ENCODE data around the gene AGAP2. TPM values are rescaled to one million over a fixed set of nuclear protein-coding genes. Genes with fewer than 3 reads are reported as not detected.

Gene AGAP2
- total and polyA plus RNA-seq, 2 of the 8 experiments (the other 6 are each of a cell fraction or from before 2014, with no cell fraction given), result 1.5 TPM

GRCh38 chr12:57729321-57729844 is 9.2 kb downstream of the AGAP2 start:
- CTCF ChIA-PET (ENCODE audit: partially characterized antibody), result interaction anchor here (0.6 to 2.3 kb wide), 5 partner anchors 36 to 147 kb away, joined by 3 to 9 read pairs (median 3); partner anchors contain the start of gene OS9
- H2BK12ac ChIP-seq (ENCODE audit: low read depth, low read length), result no peak overlapping the region
- 49% methylated on average over 5 of the region's 5 CpGs; no CpG with 5 or more reads in 1 of the 2 experiments for WGBS, 2 experiments (ENCODE audit: extremely low coverage in 1 of 2, insufficient coverage in 1 of 2, insufficient read length in 1 of 2, insufficient replicate concordance in 2 of 2, low coverage in 1 of 2, low lambda C conversion rate in 2 of 2, missing lambda C conversion rate in 1 of 2)
- no peak overlapping the region for H3K4ac ChIP-seq (replicated peaks; ENCODE audit: insufficient read length, low read depth, low read length)
- H3K4me2 ChIP-seq (ENCODE audit: insufficient read depth in 1 of 2, low read depth in 2 of 2, low read length in 2 of 2), result no peak overlapping the region
- H2BK120ac ChIP-seq (replicated peaks; ENCODE audit: low read depth, low read length), result no peak overlapping the region
- peaks cover 2 to 7% of the 10 kb centered on the region in 2 experiments for H4K20me1 ChIP-seq (replicated peaks in 1 of 2; ENCODE audit: control insufficient read depth in 1 of 2, insufficient read depth in 2 of 2, low read length in 2 of 2)
- H2AFZ ChIP-seq (ENCODE audit: low read length), result no peak overlapping the region
- no peak overlapping the region for H4K91ac ChIP-seq (replicated peaks; ENCODE audit: insufficient read length, low read length)
- FAIRE-seq (no peak), DNase-seq (ENCODE audit: low read depth in 1 of 2, low spot score in 2 of 2) (no peak)
- H3K14ac ChIP-seq (ENCODE audit: insufficient read length), result no peak overlapping the region
- H2BK15ac ChIP-seq (ENCODE audit: low read length), result no peak overlapping the region
- no peaks in the 10 kb centered on the region for H3K36me3 ChIP-seq (ENCODE audit: control insufficient read depth in 2 of 4, insufficient read depth in 4 of 4, low read length in 3 of 4)
- no peaks in the 10 kb centered on the region for H3K79me2 ChIP-seq (ENCODE audit: control insufficient read depth in 1 of 2, insufficient read depth in 2 of 2, low read length in 2 of 2)
- peaks cover 0 to 20% (median 13%) of the 10 kb centered on the region in 4 experiments; a peak in 5 of 7 replicates for H3K4me1 ChIP-seq (replicated peaks in 1 of 4; ENCODE audit: control insufficient read depth in 3 of 4, insufficient read depth in 4 of 4, low read length in 3 of 4)
- no peak overlapping the region for H3K18ac ChIP-seq (ENCODE audit: extremely low read depth, low read length)
- no peak overlapping the region for H3K56ac ChIP-seq (replicated peaks; ENCODE audit: insufficient read length, low read depth, low read length)
- no peak overlapping the region for H3K9ac ChIP-seq (replicated peaks in 1 of 4; ENCODE audit: extremely low read depth in 1 of 4, low read depth in 3 of 4, low read length in 3 of 4)
- POLR2A ChIA-PET (ENCODE audit: partially characterized antibody), result interaction anchor here (0.8 kb wide), 1 partner anchor 15 kb away, joined by 4 read pairs; the partner anchor contains the start of gene TSPAN31
- H3K23ac ChIP-seq (ENCODE audit: insufficient read length), result no peak overlapping the region
- no peak overlapping the region for H2AK5ac ChIP-seq (ENCODE audit: low read depth, low read length)
- no peak overlapping the region for H3K4me3 ChIP-seq (ENCODE audit: extremely low read depth in 1 of 4, insufficient read depth in 2 of 4, low read depth in 3 of 4, low read length in 4 of 4)
- H3K23me2 ChIP-seq (ENCODE audit: low read depth, low read length), result peaks cover 12% of the 10 kb centered on the region; the same call in 1 of the 2 replicates
- peaks cover 26 to 91% (median 73%) of the 10 kb centered on the region in 4 experiments for H3K27me3 ChIP-seq (replicated peaks in 1 of 4; ENCODE audit: control insufficient read depth in 3 of 4, extremely low read depth in 1 of 4, insufficient read depth in 3 of 4, low read length in 3 of 4)
- no peaks in the 10 kb centered on the region for H3K79me1 ChIP-seq (ENCODE audit: low read depth, low read length)
- no peaks in the 10 kb centered on the region for H3K9me3 ChIP-seq (ENCODE audit: insufficient read depth in 2 of 2, low read depth in 1 of 2, low read length in 1 of 2)
- H4K8ac ChIP-seq (ENCODE audit: extremely low read depth, insufficient read depth, low read length), result no peak overlapping the region
- no peak overlapping the region for H2BK20ac ChIP-seq (ENCODE audit: low read length)
- H2BK5ac ChIP-seq (ENCODE audit: low read depth, low read length), result no peak overlapping the region
- no peak overlapping the region for H4K5ac ChIP-seq (ENCODE audit: insufficient read length, low read depth, low read length)
- H3K27ac ChIP-seq (ENCODE audit: low read depth, low read length), result no peak overlapping the region
- no peak for TF ChIP-seq RAD21 (IDR thresholded peaks at IDR 0.05 in 1 of 2, conservative IDR thresholded peaks at IDR 0.05 in 1 of 2; ENCODE audit: low read depth in 2 of 2, low read length in 2 of 2)
- no peak for TF ChIP-seq TEAD4 (IDR thresholded peaks at IDR 0.05; ENCODE audit: low read depth, low read length)
- TF ChIP-seq RBBP5 (IDR thresholded peaks at IDR 0.05; ENCODE audit: borderline replicate concordance, low read depth, low read length), result no peak
